GM18873 (cell line): ENCODE measurements around the gene MND1.
"Not testable (repeated sequence)": the region's sequence is repeated elsewhere in the genome, so short reads cannot be mapped to it uniquely, and the experiment has no call there.

Experiments used
- ATAC-seq: cut with Tn5 transposase; IDR thresholded peaks from one replicate; pipeline ENCODE4 v1.9.1; 2021; ENCODE audit warnings: mild to moderate bottlenecking, moderate library complexity, moderate number of reproducible peaks; ENCODE audit not compliant: unreplicated experiment, low FRiP score

The MND1 gene

DNA sequence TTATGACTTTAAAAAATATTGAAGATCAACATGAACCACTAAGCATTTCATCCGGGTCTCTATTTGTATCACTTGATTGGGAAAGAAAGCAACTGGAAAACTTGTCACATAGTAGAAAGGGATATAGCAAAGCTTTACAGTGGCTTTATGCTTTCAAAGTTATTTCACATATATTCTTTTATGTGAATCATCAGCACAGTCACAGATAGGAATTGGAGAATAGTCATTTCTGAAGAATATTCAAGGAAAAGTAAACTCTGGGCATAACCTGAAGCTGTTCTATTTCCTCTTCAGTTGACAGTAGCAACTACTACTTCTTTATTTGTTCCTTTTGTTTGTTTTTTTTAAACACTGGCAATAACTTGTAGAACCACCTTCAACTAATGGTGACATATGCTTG, 50.5 kb downstream of the MND1 start:
- ATAC-seq: no peak

DNA sequence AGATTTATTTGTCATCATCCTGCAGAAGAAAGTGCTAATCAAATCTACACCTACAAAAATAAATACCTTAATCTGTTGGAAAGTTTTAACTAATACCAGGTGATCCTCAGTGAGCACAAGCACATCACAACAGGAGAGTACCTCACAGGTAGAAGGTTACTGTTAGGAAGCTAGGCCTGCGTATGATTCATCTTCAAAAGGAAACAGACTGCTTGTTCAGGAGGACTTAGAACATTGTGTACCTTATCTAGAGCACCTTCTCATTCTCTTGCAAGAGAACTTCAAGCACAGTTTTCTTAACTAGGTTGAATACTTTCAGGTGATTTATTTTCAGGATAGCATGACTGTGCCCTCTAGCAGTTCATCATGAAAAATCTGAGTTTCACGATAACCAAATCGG, 54.2 kb downstream of the MND1 start:
- no peak for ATAC-seq

DNA sequence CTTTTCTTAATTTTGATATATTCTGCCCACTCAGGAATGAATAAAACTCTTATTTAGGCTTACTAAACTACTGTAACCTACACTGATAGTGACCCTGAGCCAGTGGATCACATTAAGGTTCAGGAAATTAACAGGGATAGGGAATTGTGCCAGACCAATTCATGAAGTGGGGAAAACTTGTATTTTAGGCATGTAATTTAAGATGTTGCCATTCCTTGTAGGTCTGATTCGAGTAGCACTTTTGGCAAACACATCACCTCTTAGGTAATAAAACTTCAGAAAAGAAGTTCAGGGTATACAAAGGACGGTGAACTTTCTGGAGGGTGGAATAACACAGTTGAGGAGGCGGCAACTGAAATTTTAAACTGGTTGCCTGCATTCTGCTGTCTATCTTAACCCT, 54.9 kb downstream of the MND1 start:
- ATAC-seq: no peak

DNA sequence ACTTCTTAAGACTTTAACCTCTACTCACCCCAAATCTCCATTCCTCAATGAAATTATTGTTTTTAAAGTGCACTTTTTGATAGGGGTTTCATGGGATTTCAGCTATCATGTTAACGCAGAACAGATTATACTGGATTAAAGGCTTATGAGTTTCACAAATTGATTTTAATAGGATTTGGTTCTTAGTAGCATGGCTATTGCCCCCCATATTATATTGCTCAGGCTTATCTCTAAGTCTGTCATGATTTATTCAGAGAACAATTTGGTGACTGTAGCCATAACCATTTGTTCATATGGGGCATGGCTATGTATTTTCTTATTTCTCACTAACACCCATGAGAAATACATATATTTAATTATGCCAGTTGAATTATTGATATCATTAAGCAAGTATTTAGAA, 57.0 kb downstream of the MND1 start:
- ATAC-seq: no peak

DNA sequence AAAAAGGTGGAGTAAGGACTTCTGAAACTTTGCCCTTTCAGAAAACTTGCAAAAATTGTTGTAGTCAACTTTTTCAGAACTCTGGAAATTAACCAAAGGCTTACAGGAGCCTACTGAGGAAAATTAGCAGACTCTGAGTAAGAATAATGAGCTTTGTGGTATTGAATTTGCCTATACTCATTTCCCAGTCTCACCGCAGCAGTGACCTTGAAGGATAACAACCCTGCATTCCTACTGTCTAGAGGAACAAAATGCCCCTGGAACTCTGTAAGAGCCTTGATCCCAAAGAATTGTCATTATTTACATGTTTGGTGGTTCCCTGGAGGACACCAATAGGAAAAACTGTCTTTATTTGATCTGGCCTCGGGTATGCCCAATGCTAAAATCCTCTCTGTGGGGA, 57.9 kb downstream of the MND1 start:
- no peak for ATAC-seq

DNA sequence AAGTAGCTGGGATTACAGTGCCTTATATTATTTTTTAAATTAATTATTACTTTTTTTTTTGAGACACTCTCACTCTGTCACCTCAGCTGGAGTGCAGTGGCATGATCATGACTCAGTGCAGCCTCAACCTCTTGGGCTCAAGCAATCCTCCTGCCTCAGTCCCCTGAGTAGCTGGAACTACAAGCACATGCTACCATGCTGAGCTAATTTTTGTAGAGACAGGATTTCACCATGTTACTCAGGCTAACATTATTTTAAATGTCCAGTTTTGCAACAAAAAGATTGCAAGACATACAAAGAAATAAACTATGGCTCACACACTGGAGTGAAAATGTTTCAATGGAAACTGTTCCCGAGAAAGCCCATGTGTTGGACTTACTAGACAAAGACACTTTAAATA, 59.2 kb downstream of the MND1 start:
- ATAC-seq: no peak

DNA sequence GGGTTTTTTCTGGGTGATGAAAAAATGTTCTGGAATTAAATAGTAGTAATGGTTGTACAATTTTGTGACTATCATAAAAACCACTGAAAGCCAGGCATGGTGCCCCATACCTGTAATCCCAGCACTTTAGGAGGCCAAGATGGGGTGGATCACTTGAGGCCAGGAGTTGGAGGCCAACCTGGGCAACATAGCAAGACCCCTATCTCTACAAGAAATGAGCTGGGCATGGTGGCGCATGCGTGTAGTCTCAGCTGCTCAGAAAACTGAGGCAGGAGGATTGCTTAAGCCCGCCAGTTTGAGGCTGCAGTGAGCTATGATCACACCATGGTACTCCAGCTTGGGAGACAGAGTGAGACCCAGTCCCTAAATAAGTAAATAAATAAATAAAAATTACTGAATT, 63.4 kb downstream of the MND1 start:
- no peak for ATAC-seq

DNA sequence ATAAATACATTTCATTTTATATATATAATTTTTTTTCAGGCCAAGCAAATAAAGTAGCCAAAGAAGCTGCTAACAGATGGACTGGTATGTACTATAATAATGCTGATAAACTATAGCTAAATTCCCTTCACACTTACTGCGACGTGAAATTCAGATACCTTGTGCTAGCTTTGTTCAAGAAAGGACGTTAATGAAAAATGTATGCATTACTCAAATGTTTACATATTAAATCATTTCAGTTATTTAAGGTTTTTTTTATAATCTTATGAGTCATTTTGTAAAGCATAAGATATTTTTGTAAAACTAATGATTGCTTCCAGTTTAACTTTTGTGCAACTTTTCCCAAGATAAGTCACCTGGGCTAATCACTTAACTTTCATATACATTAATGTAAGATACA, 64.4 kb downstream of the MND1 start:
- ATAC-seq: no peak

DNA sequence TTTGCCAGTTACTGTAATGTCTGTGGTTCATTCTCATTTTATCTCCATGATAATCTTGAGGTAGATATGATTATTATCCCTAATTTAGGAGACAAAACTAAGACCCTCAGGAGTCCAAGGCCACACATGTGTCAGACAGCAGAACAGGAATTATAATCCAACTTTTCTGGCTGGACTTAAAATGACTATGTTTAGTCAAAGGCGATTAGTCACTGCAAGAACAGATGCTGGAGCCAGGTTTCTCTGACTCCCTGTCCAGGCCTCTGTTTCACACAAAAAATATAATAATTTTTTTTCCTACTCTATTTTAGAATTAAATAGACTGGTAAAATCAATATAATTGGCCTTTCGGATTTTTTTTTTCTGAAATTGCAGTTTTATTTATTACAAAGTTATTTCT, 64.9 kb downstream of the MND1 start:
- ATAC-seq: no peak

DNA sequence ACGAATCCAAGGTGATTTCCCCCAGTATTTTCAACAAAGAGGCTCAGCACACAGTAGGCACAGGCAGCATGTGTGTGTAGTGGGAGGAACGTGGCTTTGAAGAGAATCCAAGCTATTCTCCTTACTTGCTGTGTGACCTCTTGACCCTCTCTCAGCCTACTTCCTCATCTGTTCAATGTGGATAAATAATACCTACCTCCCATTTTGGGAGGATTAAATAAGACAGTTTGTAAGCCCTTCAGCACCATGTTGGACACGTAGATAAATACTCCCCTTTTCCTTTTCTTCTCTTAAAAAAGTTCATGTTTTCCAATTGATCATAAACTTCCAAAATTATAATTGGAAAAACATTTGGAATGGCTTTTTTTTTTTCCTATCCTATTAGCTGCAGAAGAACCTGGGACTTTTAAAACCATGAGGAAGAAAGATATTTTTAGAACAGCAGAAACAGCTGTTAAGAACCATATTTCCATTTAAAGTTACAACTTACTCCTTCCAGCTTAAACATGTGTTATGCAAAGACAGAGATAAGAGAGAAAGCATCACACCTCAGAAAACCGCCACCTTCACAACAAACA, 65.5 kb downstream of the MND1 start:
- no peak for ATAC-seq

DNA sequence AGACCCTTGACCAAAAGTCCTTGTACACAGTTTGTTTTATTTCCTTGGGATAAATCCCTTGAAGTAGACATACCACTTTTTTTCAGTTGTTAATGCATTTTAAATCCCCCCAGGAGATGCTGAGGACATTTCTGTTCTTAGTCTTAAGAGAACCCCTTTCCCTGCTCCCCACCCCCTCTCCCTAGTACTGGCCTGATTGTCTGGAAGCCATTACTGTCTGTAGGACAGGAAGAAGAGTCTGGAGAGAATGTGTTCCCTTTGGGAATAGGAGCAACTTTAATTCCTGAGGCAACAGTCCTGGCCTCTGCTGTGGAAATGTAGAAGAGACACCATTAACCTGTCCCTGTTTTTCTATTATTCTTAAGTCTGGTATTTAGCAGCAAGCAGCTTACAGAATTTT, 69.4 kb downstream of the MND1 start:
- ATAC-seq: no peak

DNA sequence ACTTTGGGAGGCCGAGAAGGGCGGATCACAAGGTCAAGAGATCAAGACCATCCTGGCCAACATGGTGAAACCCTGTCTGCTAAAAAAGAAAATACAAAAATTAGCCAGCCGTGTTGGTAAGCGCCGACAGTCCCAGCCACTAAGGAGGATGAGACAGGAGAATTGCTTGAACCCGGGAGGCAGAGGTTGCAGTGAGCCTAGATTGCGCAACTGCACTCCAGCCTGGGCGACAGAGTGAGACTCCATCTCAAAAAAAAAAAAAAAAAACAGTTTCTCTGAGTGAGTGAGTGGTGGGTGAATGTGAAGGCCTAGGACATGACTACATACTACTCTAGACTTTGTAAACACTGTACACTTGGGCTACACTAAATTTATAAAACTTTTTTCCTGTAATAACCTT, 72.0 kb downstream of the MND1 start:
- not testable (repeated sequence) for ATAC-seq

DNA sequence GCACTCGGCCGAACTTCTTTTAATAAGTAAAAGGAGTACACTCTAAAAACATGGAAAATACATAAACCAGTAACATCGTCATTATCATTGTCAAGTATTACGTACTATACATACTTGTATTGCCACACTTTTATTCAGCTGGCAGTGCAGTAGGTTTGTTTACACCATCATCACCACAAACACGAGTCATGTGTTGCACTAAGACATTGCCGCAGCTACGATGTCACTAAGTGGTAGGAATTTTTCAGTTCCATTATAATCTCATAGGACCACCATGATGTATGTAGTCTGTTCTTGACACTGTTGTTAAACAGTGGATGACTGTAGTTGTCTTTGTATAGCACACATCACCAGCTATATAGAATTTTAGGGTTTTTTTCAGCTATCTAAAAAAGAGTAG, 73.6 kb downstream of the MND1 start:
- ATAC-seq: no peak

DNA sequence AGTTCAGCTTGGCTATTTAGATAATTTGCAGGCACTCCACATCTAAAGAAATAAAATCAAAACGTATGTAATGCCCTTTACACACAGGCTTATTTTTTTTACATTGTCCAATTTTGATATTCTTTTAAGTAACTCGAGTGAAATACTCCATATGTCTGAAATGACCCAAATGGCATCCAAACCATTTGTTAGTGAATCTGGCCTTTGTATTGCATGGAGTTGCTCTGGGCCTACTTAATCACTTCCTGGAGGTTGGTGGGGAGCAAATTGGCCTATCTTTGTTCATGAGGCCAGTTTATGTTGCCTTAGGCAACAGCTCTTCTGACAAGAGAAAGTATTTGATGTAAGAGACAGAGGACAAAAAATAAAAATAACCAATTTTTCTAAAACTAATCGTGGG, 74.1 kb downstream of the MND1 start:
- no peak for ATAC-seq

DNA sequence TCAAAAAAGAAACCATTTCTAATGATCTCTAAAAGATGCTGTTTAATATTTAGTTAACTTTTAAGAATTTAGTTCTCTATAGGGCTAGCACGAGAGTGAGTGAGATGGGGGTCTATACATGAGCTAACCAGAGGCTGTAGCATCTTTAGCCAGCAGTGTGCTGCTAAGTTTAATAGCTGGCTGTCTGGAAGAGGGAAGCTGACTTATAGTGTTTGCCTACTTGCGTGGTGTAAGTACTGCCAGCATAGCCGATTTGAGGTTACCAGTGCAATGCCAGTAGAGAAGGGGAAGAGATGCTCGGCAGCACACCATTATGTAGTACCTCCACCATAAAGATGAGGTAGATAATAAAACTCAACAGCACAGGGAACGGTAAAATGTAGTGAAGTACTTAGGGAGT, 74.5 kb downstream of the MND1 start:
- ATAC-seq: no peak

DNA sequence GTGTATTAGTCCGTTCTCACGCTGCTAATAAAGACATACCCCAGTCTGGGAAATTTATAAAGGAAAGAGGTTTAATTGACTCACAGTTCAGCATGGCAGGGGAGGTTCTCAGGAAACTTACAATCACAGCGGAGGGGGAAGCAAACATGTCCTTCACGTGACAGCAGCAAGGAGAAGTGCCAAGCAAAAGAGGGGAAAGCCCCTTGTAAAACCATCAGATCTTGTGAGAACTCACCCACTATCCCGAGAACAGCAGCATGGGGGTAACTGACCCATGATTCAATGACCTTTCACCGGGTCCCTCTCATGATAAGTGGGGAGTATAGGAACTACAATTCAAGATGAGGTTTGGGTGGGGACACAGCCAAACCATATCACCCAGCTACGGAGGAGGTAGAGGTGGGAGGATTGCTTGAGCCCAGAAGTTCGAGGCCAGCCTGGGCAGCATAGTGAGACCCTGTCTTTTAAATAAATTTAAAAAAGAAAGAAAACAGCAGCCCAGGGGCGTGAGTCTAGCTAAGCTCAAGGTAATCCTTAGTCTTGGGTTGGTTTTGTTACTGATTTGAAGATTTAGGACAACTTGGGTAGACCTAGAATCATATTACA, 75.3 kb downstream of the MND1 start:
- no peak for ATAC-seq

DNA sequence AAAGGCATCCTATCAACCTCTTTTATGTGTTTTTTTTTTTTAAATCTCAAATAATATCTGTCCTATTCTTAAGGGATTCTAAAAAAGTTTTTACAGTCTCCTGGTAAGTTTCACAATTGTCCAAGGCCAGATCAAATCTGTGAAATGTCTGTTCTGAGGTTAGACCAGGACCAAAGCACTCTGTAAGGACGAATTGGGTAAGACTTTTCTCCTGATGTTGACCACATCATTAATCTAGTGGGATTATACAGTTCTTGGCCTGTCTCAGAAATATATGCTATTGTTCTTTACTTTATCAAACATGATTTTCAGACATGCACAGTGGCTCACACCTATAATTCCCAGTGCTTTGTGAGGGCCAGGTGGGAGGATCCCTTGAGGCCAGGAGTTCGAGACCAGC, 75.9 kb downstream of the MND1 start:
- ATAC-seq: no peak

DNA sequence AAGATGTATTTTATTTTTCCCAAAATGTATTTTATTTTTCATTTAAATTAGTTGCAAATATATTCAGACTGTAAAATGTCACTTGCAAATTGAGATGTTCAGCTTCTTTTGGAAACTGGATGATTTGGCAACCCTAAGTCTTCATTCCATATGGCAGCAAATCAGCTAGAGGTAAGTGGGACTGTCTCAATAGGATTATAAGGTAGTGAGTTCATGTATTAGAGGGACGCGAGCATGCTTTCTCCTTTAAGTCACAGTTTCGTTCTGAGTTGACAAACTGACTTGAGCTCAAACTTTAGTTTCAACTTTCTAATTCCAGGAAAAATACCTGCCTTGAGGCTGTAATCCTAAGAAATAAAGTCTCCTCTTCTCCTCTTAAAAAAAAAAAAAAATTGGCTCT, 77.5 kb downstream of the MND1 start:
- ATAC-seq: peak; percentile 75

DNA sequence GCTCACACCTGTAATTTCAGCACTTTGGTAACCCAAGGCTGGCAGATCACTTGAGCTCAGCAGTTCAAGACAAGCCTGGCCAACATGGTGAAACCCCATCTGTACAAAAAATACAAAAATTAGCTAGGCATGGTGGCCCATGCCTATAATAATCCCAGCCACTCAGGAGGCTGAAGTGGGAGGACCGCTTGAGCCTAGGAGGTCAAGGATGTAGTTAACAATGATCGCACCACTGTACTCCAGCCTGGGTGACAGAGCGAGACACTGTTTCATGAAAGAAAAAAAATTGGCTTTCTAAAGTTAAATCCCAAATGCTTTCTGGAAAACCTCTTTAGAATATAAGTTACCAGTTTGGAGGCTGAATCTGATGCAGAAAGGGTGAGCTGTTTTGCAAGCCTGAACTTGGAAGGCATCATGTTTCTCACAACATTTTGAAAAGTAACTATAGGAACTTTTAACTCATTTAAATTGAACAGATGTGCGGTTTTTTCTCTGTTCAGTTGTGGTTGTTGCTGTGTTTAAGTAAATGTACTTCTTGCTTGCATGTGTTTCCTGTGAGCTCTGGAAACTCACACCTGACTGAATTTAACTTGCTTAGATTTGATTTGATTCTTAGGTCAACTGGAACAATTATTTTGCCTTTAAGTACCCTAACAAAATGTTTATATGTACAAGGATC, 81.9 kb downstream of the MND1 start:
- no peak for ATAC-seq

DNA sequence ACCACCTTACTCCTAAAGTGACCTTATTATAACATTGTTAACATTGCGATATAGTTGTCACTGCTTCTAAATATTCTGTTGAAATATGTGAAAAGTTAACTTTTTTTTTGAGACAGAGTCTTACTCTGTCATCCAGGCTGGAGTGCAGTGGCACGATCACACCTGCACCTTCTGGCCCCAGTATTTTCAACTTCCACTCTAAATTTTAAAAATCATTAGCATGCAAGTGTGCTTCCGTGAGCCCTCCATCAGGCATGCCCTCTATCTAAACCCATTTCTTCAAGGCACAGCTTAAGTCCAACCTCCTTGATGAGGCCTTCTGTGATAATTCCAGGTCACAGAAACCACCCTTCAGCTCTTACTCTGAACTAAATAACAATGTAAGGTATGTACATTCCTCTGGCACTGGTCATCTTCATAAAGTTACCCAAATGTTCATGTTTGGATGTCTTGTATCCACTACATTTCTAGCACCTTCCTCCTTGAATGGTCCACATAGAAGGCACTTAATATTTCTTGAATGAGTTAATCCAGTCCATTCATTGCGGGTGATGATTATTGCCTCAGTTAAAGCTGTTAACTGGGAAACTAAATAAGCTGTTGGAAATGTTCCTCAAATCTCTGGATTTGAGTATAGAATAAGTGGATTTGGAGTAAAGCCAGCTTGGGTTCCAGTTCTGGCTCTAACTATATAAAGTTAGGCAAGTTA, 83.0 kb downstream of the MND1 start:
- no peak for ATAC-seq

DNA sequence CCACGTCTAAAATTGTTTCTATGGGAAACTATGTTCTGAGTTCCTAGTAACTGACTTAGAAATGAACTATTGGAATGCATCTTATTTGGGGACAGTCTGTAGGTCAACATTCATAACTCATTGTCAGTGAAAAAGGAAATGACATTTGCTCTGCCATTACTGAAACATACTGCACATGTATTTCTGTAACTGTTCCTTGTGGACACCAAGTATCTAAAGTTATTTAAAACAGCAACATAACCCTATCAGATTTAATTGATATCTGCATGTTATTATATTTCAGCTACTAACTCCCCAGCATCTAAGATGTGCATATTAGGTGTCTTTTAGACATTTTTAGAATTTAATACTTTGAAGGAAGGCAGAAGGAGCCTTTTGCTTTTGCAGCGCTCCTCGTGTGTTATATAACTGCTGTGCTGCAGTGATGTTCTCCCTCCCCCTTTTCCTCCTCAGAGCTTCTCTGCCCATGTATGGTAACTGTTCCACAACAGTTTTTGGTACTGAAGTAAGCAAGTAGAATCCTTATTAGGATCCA, 84.5 kb downstream of the MND1 start:
- no peak for ATAC-seq
